NK-92 (cell line): Measurements from ENCODE around the gene COX7B.
"Not testable (repeated sequence)": the region's sequence is repeated elsewhere in the genome, so short reads cannot be mapped to it uniquely, and the experiment has no call there.

ENCODE experiments used
- DNase-seq: peaks from one replicate; lab custom pipeline; 2025; ENCODE audit not compliant: unreplicated experiment; lab: John Stamatoyannopoulos, UW

The COX7B gene, protein sequence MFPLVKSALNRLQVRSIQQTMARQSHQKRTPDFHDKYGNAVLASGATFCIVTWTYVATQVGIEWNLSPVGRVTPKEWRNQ

DNA sequence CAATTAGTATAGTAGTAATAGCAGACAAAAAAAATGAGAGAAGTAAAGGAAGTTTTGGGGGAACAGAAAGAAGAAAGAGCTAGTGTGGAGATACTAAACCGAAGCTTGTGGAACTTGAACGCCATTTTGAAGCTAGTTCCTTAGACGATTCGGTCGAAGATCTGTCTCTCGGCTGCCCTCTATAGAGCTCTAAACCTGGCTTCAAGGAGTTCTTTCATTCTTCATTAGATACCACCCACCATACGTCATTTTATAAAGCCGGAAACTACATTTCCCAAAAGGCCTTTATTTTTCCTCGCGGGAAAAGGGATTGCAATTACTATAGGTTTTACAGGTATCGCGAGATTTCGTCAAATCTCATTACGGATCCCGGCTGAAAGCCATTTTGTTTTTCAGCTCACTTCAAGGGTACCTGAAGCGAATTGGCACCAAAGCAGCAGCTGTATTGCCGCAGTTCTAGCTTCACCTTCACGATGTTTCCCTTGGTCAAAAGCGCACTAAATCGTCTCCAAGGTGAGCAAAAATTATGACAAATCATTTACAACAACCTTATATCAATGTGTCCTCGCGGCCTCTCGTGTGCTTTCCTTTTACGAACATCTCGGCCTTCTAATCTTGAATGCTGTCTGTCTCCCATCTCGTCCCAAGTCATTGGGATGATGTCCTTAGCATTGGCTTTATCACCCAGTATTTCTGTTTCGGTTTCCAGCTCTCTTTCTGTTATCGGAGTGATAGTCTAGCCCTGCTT, at the start of gene COX7B:
Gene COX7B (plus strand): TSS at position 388 of the 748 bp plus-strand sequence. CDS start 86 bp downstream, at position 474.
- DNase-seq = no peak

GRCh38 chrX:77875372-77875771, 23.9 kb upstream of the COX7B start:
- no peak for DNase-seq

- not testable (repeated sequence) for DNase-seq
These were observed 17.9 kb upstream of the COX7B start for GRCh38 chrX:77881418-77881817.

- no peak for DNase-seq
These were observed 6.4 kb upstream of the COX7B start for GRCh38 chrX:77892887-77893286.

GRCh38 chrX:77893713-77894112, 5.6 kb upstream of the COX7B start:
- no peak for DNase-seq

- peak; percentile 41 for DNase-seq
These were observed 4.1 kb upstream of the COX7B start, which contains the start of gene MAGT1 for GRCh38 chrX:77894921-77895886. MAGT1 (minus strand) TSS chrX:77895435; CDS start chrX:77895410, 25 bp downstream.

DNA sequence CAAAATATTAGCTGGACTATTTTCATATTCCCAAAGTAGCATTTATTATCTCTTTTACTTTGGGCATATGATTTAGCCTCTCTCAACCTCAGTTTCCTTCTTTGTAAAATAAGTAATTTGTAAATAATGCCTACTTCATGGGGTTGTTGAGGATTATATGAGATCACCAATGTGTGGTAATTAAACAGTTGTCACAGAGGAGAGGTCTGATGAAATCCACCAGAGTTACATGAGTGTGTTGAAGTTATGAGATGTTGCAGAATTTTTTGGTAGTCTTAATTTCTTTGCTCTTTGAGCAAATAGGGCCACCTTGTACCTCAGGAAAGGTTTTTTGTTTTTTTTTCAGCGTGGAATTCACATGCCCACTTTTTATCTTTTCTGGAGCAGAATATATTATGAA, 1.4 kb downstream of the COX7B start:
- no peak for DNase-seq

GRCh38 chrX:77901506-77901905, 2.2 kb downstream of the COX7B start:
- DNase-seq = no peak

DNA sequence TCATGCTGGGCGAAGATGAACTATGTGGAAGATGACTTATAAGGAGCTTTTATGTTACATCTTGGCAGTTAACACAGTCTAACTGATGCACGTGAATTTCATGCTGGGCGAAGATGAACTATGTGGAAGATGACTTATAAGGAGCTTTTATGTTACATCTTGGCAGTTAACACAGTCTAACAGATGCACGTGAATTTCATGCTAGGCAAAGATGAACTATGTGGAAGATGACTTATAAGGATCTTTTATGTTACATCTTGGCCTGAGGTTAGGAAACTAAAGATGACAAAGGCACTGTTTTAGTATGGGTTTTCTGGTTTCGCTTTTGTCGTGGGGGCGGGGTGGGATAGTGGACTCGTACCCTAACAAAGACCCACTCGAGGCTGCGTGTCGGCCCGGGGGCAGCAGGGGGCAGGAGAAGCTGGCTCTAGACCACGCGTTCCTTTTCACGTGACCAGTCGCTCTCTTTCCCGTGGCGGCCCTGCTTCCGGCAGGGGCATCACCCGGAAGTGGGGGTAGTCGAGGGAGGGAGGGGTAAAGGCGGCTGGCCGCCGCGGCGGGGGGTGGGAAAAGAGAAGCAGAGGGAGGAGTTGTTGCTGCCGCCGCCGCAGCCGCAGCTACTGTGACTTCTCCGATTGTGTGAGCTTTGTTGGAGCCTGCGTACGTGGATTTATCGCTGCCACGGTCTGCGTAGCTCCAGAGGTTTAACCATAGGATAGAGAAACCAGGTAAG, 11.0 kb downstream of the COX7B start, which contains the start of gene ATP7A:
Gene ATP7A (plus strand): TSS at position 586 of the 733 bp plus-strand sequence. CDS start 60,949 bp downstream, outside the sequence.
- DNase-seq = peak; percentile 47

- no peak for DNase-seq
These were observed 18.1 kb downstream of the COX7B start for GRCh38 chrX:77917294-77917933.

- no peak for DNase-seq
These were observed 19.3 kb downstream of the COX7B start for GRCh38 chrX:77918568-77918967.

DNA sequence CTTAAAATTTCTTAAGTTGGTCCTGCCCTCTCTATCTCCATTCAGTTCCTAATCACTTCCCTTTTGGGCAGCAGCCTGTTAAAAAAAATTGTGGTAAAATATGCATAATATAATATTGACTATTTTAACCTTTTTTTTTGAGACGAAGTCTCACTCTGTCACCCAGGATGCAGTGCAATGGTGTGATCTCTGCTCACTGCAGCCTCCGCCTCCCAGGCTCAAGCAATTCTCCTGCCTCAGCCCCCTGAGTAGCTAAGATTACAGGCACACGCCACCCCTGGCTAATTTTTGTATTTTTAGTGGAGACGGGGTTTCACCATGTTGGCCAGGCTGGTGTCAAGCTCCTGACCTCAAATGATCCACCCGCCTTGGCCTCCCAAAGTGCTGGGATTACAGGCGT, 20.1 kb downstream of the COX7B start:
- not testable (repeated sequence) for DNase-seq

GRCh38 chrX:77922787-77923186, 23.5 kb downstream of the COX7B start:
- no peak for DNase-seq

DNA sequence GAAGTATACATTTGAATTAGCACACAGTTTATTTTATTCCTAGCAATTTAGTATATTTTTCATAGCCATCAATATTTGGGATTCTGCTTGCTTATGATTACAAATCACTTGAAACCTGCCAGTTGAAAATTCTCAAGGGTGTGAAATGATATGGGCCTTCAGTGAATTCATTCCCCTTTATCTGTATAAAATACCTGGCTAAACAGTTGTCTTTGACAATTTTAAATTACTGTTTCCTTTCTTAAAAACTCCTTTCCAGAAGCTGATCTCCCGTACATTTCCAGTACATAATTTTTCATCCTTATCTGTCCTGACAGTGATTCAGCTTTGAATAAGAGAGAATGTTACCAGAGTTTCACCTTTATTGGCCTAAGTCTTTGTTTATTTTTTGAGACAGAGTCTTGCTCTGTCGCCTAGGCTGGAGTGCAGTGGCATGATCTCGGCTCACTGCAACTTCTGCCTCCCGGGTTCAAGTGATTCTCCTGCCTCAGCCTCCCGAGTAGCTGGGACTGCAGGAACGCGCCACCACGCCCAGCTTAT, 25.1 kb downstream of the COX7B start:
- DNase-seq = no peak

DNA sequence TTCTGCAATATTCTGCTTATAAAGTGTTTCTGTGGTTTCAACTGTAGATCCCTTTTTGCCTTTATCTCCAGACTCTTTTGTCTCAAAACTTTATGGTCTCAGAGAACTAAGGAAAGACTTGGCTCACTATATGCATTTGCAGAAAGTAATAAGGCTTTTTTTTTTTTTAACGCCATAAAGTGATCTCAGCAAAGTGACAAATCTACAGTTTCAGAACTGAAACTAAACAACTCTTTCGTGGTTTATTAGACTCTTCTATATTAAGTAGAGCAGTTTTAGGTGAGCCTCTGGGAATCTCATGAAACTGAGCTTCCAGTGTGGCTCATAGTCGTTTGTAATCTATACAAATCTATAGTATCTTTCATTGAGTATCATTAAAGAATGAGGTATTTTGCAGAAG, 26.5 kb downstream of the COX7B start:
- DNase-seq = no peak

- DNase-seq = no peak
These were observed 31.3 kb downstream of the COX7B start for GRCh38 chrX:77930581-77930980.

- no peak for DNase-seq
These were observed 36.6 kb downstream of the COX7B start for GRCh38 chrX:77935886-77936285.

GRCh38 chrX:77936299-77936698, 37.0 kb downstream of the COX7B start:
- no peak for DNase-seq

GRCh38 chrX:77937291-77937690, 38.0 kb downstream of the COX7B start:
- no peak for DNase-seq

DNA sequence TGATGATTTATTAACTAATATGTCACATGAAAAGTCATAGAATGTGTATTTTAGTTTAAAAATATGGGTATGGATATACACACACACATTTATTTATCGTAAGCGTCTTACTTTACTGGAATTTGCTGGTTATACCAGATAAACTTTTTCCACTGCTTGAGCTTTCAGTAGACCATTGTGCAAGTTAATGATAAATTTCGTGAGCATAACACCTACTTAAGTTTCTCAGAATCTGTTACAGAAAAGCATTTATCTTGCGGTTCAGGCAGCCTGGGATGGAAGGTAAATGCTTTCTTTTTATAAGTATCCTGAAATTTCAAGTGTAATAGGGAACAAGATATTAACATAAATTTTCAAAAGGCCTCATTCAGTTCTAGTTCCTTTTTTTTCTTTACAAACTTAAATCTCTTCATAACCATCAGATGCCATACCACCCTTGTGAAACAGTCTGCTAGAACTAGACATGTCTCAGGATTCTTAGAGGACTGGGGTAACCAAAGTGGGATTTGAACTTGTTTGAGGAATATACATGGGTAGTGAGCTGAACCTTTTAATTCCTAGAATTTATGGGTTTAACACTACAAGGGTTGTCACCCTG, 38.9 kb downstream of the COX7B start:
- DNase-seq = no peak
